Umbilical cord (tissue), 2 donors: ENCODE results near the gene TAF1D. TPM values are rescaled to one million over a fixed set of nuclear protein-coding genes. Genes with fewer than 3 reads are reported as not detected.

Experiments
- DNase-seq: peaks from one replicate; pipeline ENCODE4 v3.0.0-alpha.2; 2015; ENCODE audit warnings: low spot score
- total RNA-seq: library from RNA; depleted of rRNA; stranded (reverse); fragments of >200 nt; gene quantifications from one replicate; pipeline ENCODE4 v1.2.3, GENCODE V29; 2014; ENCODE audit warnings: low replicate concordance; ENCODE audit not compliant: insufficient read depth

TAF1D gene
- total RNA-seq, 1 donor from 2014 or later = 200 TPM

- no peak for DNase-seq
Observed at GRCh38 chr11:93747122-93747521, 5.8 kb upstream of the TAF1D start.

GRCh38 chr11:93746101-93746500, 4.8 kb upstream of the TAF1D start:
- no peak for DNase-seq

- DNase-seq = peak; percentile 47
Observed at GRCh38 chr11:93745005-93745755, 3.9 kb upstream of the TAF1D start.

GRCh38 chr11:93744669-93745004, 3.3 kb upstream of the TAF1D start:
- no peak for DNase-seq

- DNase-seq = no peak
Observed at GRCh38 chr11:93743291-93743690, 2.0 kb upstream of the TAF1D start.

GRCh38 chr11:93741882-93742226, 559 bp upstream of the TAF1D start:
- no peak for DNase-seq

- DNase-seq = peak; percentile 73
Observed at GRCh38 chr11:93740730-93741093, 583 bp downstream of the TAF1D start.

GRCh38 chr11:93740031-93740729, 1.1 kb downstream of the TAF1D start:
- peak; percentile 43 for DNase-seq

- no peak for DNase-seq
Observed at GRCh38 chr11:93738647-93739081, 2.6 kb downstream of the TAF1D start.

- no peak for DNase-seq
Observed at GRCh38 chr11:93737904-93738612, 3.2 kb downstream of the TAF1D start.

GRCh38 chr11:93736129-93736528, 5.2 kb downstream of the TAF1D start:
- no peak for DNase-seq

- DNase-seq = no peak
Observed at GRCh38 chr11:93735627-93736026, 5.7 kb downstream of the TAF1D start.

- DNase-seq = no peak
Observed at GRCh38 chr11:93734427-93735222, 6.7 kb downstream of the TAF1D start.

- DNase-seq = no peak
Observed at GRCh38 chr11:93733474-93733873, 7.8 kb downstream of the TAF1D start.

- DNase-seq = no peak
Observed at GRCh38 chr11:93732237-93732892, 8.9 kb downstream of the TAF1D start.

GRCh38 chr11:93730108-93731107, 10.9 kb downstream of the TAF1D start:
- no peak for DNase-seq

- DNase-seq = no peak
Observed at GRCh38 chr11:93729129-93729616, 12.1 kb downstream of the TAF1D start.

- DNase-seq = no peak
Observed at GRCh38 chr11:93728792-93729128, 12.5 kb downstream of the TAF1D start.

- peak; percentile 10 for DNase-seq
Observed at GRCh38 chr11:93727985-93728791, 13.1 kb downstream of the TAF1D start.
